ENCODE data around the gene PDRG1.

Gene PDRG1

GRCh38 chr20:31927627-31928159 lies 24.2 kb downstream of the PDRG1 start:
- Histone ChIP-seq H3K4me1 (ENCODE audit: control insufficient read depth, insufficient read depth, low read depth, low read length) (peaks cover 2% of the 10 kb centered on the region), H3K23ac (ENCODE audit: low read length in 2 of 2) (no peak overlapping the region), H3K36me3 (ENCODE audit: control insufficient read depth in 1 of 2, insufficient read depth in 2 of 2, low read depth in 1 of 2, low read length in 2 of 2) (no peaks in the 10 kb centered on the region), H2AK5ac (ENCODE audit: low read length, severe bottlenecking) (no peak overlapping the region), H3K27ac (ENCODE audit: low read length, poor library complexity, severe bottlenecking) (no peak overlapping the region), H4K8ac (ENCODE audit: low read length) (no peak overlapping the region), H3K27me3 (ENCODE audit: control insufficient read depth in 1 of 2, insufficient read depth in 1 of 2, low read length in 2 of 2) (peaks cover 43 to 51% of the 10 kb centered on the region in 2 experiments), H3K9me3 (ENCODE audit: control insufficient read depth, low read length) (no peaks in the 10 kb centered on the region), H3K9ac (ENCODE audit: low read length) (no peak overlapping the region), H2BK15ac (ENCODE audit: low read depth, poor library complexity, severe bottlenecking) (no peak overlapping the region), H2AFZ (ENCODE audit: low read depth, low read length) (no peak overlapping the region), H3K14ac (ENCODE audit: low read length in 2 of 2) (no peak overlapping the region), H2BK5ac (ENCODE audit: low read depth, low read length, poor library complexity, severe bottlenecking) (no peak overlapping the region), H2BK12ac (ENCODE audit: low read length in 2 of 2) (no peak overlapping the region), H2BK120ac (ENCODE audit: low read depth, low read length) (no peak overlapping the region), H3K4ac (ENCODE audit: low read depth in 1 of 2, low read length in 2 of 2) (no peak overlapping the region), H3K79me1 (replicated peaks; ENCODE audit: low read length, poor library complexity, severe bottlenecking) (no peaks in the 10 kb centered on the region), H4K91ac (ENCODE audit: low read length) (no peak overlapping the region), H3K4me2 (ENCODE audit: low read length, poor library complexity, severe bottlenecking) (no peak overlapping the region), H3K4me3 (ENCODE audit: insufficient read depth in 1 of 2, low read depth in 1 of 2, low read length in 2 of 2) (no peak overlapping the region), H3K18ac (ENCODE audit: low read depth in 1 of 2, low read length in 2 of 2) (no peak overlapping the region)
- DNase-seq, result no peak
- WGBS, result 88% methylated on average over 7 of the region's 8 CpGs

GRCh38 chr20:31926493-31926892 lies 25.4 kb downstream of the PDRG1 start:
- Histone ChIP-seq H2BK12ac (ENCODE audit: low read length in 2 of 2) (no peak overlapping the region), H3K9me3 (ENCODE audit: control insufficient read depth, low read length) (no peaks in the 10 kb centered on the region), H2BK5ac (ENCODE audit: low read depth, low read length, poor library complexity, severe bottlenecking) (no peak overlapping the region), H2BK120ac (ENCODE audit: low read depth, low read length) (no peak overlapping the region), H3K4me3 (ENCODE audit: insufficient read depth in 1 of 2, low read depth in 1 of 2, low read length in 2 of 2) (no peak overlapping the region), H3K4me2 (ENCODE audit: low read length, poor library complexity, severe bottlenecking) (no peak overlapping the region), H3K14ac (ENCODE audit: low read length in 2 of 2) (no peak overlapping the region), H2BK15ac (ENCODE audit: low read depth, poor library complexity, severe bottlenecking) (no peak overlapping the region), H3K23ac (ENCODE audit: low read length in 2 of 2) (no peak overlapping the region), H4K91ac (ENCODE audit: low read length) (no peak overlapping the region), H3K27ac (ENCODE audit: low read length, poor library complexity, severe bottlenecking) (no peak overlapping the region), H3K4me1 (ENCODE audit: control insufficient read depth, insufficient read depth, low read depth, low read length) (peaks cover 2% of the 10 kb centered on the region), H3K36me3 (ENCODE audit: control insufficient read depth in 1 of 2, insufficient read depth in 2 of 2, low read depth in 1 of 2, low read length in 2 of 2) (no peaks in the 10 kb centered on the region), H3K79me1 (replicated peaks; ENCODE audit: low read length, poor library complexity, severe bottlenecking) (no peaks in the 10 kb centered on the region), H3K9ac (ENCODE audit: low read length) (no peak overlapping the region), H2AFZ (ENCODE audit: low read depth, low read length) (no peak overlapping the region), H2AK5ac (ENCODE audit: low read length, severe bottlenecking) (no peak overlapping the region), H3K4ac (ENCODE audit: low read depth in 1 of 2, low read length in 2 of 2) (no peak overlapping the region), H3K18ac (ENCODE audit: low read depth in 1 of 2, low read length in 2 of 2) (no peak overlapping the region), H3K27me3 (ENCODE audit: control insufficient read depth in 1 of 2, insufficient read depth in 1 of 2, low read length in 2 of 2) (peaks cover 38 to 57% of the 10 kb centered on the region in 2 experiments), H4K8ac (ENCODE audit: low read length) (no peak overlapping the region)
- 97% methylated on average over 2 of the region's 2 CpGs for WGBS
- DNase-seq, result no peak

DNA sequence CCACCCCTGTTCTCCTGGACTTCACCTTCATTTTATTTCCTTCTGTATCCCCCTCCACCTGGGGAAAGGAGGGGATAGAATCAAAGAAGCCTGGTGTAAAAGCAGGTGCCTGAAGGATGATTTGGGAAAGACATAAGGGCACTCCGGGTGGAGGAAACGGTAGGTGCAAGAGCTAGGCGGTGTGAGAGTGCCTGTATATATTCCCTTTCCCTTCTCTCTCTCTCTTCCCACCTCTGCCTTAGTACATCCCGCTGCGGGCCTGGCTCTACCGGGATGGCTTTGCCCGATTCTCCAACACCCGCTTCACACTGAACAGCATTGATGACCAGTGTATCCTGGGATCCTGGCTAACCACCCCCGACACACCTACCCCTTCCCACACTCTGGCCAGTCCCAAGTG lies 26.2 kb downstream of the PDRG1 start:
- Histone ChIP-seq H3K27ac (ENCODE audit: low read length, poor library complexity, severe bottlenecking) (no peak overlapping the region), H4K91ac (ENCODE audit: low read length) (no peak overlapping the region), H3K9me3 (ENCODE audit: control insufficient read depth, low read length) (no peaks in the 10 kb centered on the region), H3K23ac (ENCODE audit: low read length in 2 of 2) (no peak overlapping the region), H2AFZ (ENCODE audit: low read depth, low read length) (no peak overlapping the region), H3K9ac (ENCODE audit: low read length) (no peak overlapping the region), H3K27me3 (ENCODE audit: control insufficient read depth in 1 of 2, insufficient read depth in 1 of 2, low read length in 2 of 2) (peaks cover 32 to 56% of the 10 kb centered on the region in 2 experiments), H2BK15ac (ENCODE audit: low read depth, poor library complexity, severe bottlenecking) (no peak overlapping the region), H2BK120ac (ENCODE audit: low read depth, low read length) (no peak overlapping the region), H3K14ac (ENCODE audit: low read length in 2 of 2) (no peak overlapping the region), H3K4me2 (ENCODE audit: low read length, poor library complexity, severe bottlenecking) (no peak overlapping the region), H2AK5ac (ENCODE audit: low read length, severe bottlenecking) (no peak overlapping the region), H3K79me1 (replicated peaks; ENCODE audit: low read length, poor library complexity, severe bottlenecking) (no peaks in the 10 kb centered on the region), H3K18ac (ENCODE audit: low read depth in 1 of 2, low read length in 2 of 2) (no peak overlapping the region), H3K4me3 (ENCODE audit: insufficient read depth in 1 of 2, low read depth in 1 of 2, low read length in 2 of 2) (no peak overlapping the region), H2BK5ac (ENCODE audit: low read depth, low read length, poor library complexity, severe bottlenecking) (no peak overlapping the region), H3K4ac (ENCODE audit: low read depth in 1 of 2, low read length in 2 of 2) (no peak overlapping the region), H2BK12ac (ENCODE audit: low read length in 2 of 2) (no peak overlapping the region), H4K8ac (ENCODE audit: low read length) (no peak overlapping the region), H3K4me1 (ENCODE audit: control insufficient read depth, insufficient read depth, low read depth, low read length) (peaks cover 2% of the 10 kb centered on the region), H3K36me3 (ENCODE audit: control insufficient read depth in 1 of 2, insufficient read depth in 2 of 2, low read depth in 1 of 2, low read length in 2 of 2) (no peaks in the 10 kb centered on the region)
- 63% methylated on average over 8 of the region's 9 CpGs for WGBS
- DNase-seq, result no peak

GRCh38 chr20:31924561-31924960 lies 27.3 kb downstream of the PDRG1 start:
- Histone ChIP-seq H3K4me2 (ENCODE audit: low read length, poor library complexity, severe bottlenecking) (no peak overlapping the region), H2AFZ (ENCODE audit: low read depth, low read length) (no peak overlapping the region), H3K4me3 (ENCODE audit: insufficient read depth in 1 of 2, low read depth in 1 of 2, low read length in 2 of 2) (no peak overlapping the region), H2BK12ac (ENCODE audit: low read length in 2 of 2) (no peak overlapping the region), H3K4me1 (ENCODE audit: control insufficient read depth, insufficient read depth, low read depth, low read length) (peaks cover 2% of the 10 kb centered on the region), H2BK120ac (ENCODE audit: low read depth, low read length) (no peak overlapping the region), H3K27me3 (ENCODE audit: control insufficient read depth in 1 of 2, insufficient read depth in 1 of 2, low read length in 2 of 2) (peaks cover 36 to 63% of the 10 kb centered on the region in 2 experiments), H3K18ac (ENCODE audit: low read depth in 1 of 2, low read length in 2 of 2) (no peak overlapping the region), H3K27ac (ENCODE audit: low read length, poor library complexity, severe bottlenecking) (no peak overlapping the region), H3K23ac (ENCODE audit: low read length in 2 of 2) (no peak overlapping the region), H2AK5ac (ENCODE audit: low read length, severe bottlenecking) (no peak overlapping the region), H2BK5ac (ENCODE audit: low read depth, low read length, poor library complexity, severe bottlenecking) (no peak overlapping the region), H3K14ac (ENCODE audit: low read length in 2 of 2) (no peak overlapping the region), H3K4ac (ENCODE audit: low read depth in 1 of 2, low read length in 2 of 2) (no peak overlapping the region), H3K9me3 (ENCODE audit: control insufficient read depth, low read length) (no peaks in the 10 kb centered on the region), H2BK15ac (ENCODE audit: low read depth, poor library complexity, severe bottlenecking) (no peak overlapping the region), H3K79me1 (replicated peaks; ENCODE audit: low read length, poor library complexity, severe bottlenecking) (no peaks in the 10 kb centered on the region), H4K8ac (ENCODE audit: low read length) (no peak overlapping the region), H3K36me3 (ENCODE audit: control insufficient read depth in 1 of 2, insufficient read depth in 2 of 2, low read depth in 1 of 2, low read length in 2 of 2) (no peaks in the 10 kb centered on the region), H3K9ac (ENCODE audit: low read length) (no peak overlapping the region), H4K91ac (ENCODE audit: low read length) (no peak overlapping the region)
- WGBS, result 87% methylated on average over 8 of the region's 8 CpGs
- no peak for DNase-seq

All from mesenchymal stem cell (in vitro differentiated cells and primary cell).